Neural progenitor cell (in vitro differentiated cells): ENCODE results near the gene GOLM1. TPM values are rescaled to one million over a fixed set of nuclear protein-coding genes. Genes with fewer than 3 reads are reported as not detected.

Experiments used
- DNase-seq: peaks from one replicate; pipeline ENCODE4 v3.0.0-alpha.2; 2016; ENCODE audit warnings: low spot score
- H2AFZ ChIP-seq: fragments of 200-600 bp; sonication (generic); replicated peaks from 2 replicates; pipeline ENCODE4 v1.6.1; 2016; ENCODE audit warnings: antibody characterized with exemption
- H3F3A ChIP-seq: fragments of 200-600 bp; sonication (generic); 2 replicates; pipeline ENCODE4 v1.6.1; 2016; ENCODE audit warnings: antibody characterized with exemption, low read depth
- H3K27ac ChIP-seq: fragments of 200-600 bp; sonication (generic); 2 replicates; pipeline ENCODE4 v1.5.1; 2016; ENCODE audit warnings: mild to moderate bottlenecking
- H3K27me3 ChIP-seq: fragments of 200-600 bp; sonication (generic); 2 replicates; pipeline ENCODE4 v1.6.1; 2016; ENCODE audit warnings: mild to moderate bottlenecking, moderate library complexity
- H3K36me3 ChIP-seq: fragments of 200-600 bp; sonication (generic); 2 replicates; pipeline ENCODE4 v1.5.1; 2016
- H3K4me1 ChIP-seq: fragments of 200-600 bp; sonication (generic); 2 replicates; pipeline ENCODE4 v1.6.1; 2016; ENCODE audit warnings: mixed run types
- H3K4me2 ChIP-seq: fragments of 200-600 bp; sonication (generic); 2 replicates; pipeline ENCODE4 v1.6.1; 2016
- H3K4me3 ChIP-seq: fragments of 200-600 bp; sonication (generic); 2 replicates; pipeline ENCODE4 v1.5.1; 2016
- H3K79me2 ChIP-seq: fragments of 200-600 bp; sonication (generic); 2 replicates; pipeline ENCODE4 v1.6.1; 2016; ENCODE audit warnings: low read depth
- H3K9ac ChIP-seq: fragments of 200-600 bp; sonication (generic); 2 replicates; pipeline ENCODE4 v1.6.1; 2016
- H3K9me3 ChIP-seq: fragments of 200-600 bp; sonication (generic); 2 replicates; pipeline ENCODE4 v1.5.1; 2016; ENCODE audit warnings: low read depth
- H4K20me1 ChIP-seq: fragments of 200-600 bp; sonication (generic); 2 replicates; pipeline ENCODE4 v1.6.1; 2016; ENCODE audit warnings: low read depth
- H3K27ac Mint-ChIP-seq: 3 replicates; pipeline ENCODE4 v1.8.0; 2021; ENCODE audit warnings: mixed read lengths
- H3K27me3 Mint-ChIP-seq: 2 replicates; pipeline ENCODE4 v1.8.0; 2022; ENCODE audit warnings: low read depth, mild to moderate bottlenecking, inconsistent platforms, moderate library complexity, mixed read lengths; ENCODE audit not compliant: insufficient read depth
- H3K36me3 Mint-ChIP-seq: 3 replicates; pipeline ENCODE4 v1.8.0; 2021; ENCODE audit warnings: mixed read lengths
- H3K4me1 Mint-ChIP-seq: 3 replicates; pipeline ENCODE4 v1.8.0; 2021; ENCODE audit warnings: mixed read lengths
- H3K4me3 Mint-ChIP-seq: 3 replicates; pipeline ENCODE4 v1.8.0; 2021; ENCODE audit warnings: mild to moderate bottlenecking, moderate library complexity, mixed read lengths
- H3K9me3 Mint-ChIP-seq: 3 replicates; pipeline ENCODE4 v1.8.0; 2020; ENCODE audit warnings: mixed read lengths
- EZH2 ChIP-seq: fragments of 200-600 bp; sonication (generic); IDR thresholded peaks from 2 replicates; pipeline ENCODE4 v1.6.1; 2017; ENCODE audit warnings: antibody characterized with exemption, mild to moderate bottlenecking, moderate library complexity
- EZH2phosphoT487 ChIP-seq: fragments of 200-600 bp; sonication (generic); IDR thresholded peaks from 2 replicates; pipeline ENCODE4 v1.6.1; 2017; ENCODE audit warnings: antibody characterized with exemption
- total RNA-seq: library from RNA; depleted of rRNA; stranded (reverse); fragments of >200 nt; gene quantifications from 2 replicates; pipeline ENCODE4 v1.2.3, GENCODE V29; 2015; ENCODE audit warnings: low replicate concordance
- TF ChIP-seq, protein P1 (sequence below): fragments of 200-600 bp; sonication (generic); IDR thresholded peaks from 2 replicates; pipeline ENCODE4 v1.5.1; 2017; ENCODE audit warnings: antibody characterized with exemption, mild to moderate bottlenecking

The GOLM1 gene
- total RNA-seq, 1 donor from 2014 or later, result 83.5 TPM

DNA sequence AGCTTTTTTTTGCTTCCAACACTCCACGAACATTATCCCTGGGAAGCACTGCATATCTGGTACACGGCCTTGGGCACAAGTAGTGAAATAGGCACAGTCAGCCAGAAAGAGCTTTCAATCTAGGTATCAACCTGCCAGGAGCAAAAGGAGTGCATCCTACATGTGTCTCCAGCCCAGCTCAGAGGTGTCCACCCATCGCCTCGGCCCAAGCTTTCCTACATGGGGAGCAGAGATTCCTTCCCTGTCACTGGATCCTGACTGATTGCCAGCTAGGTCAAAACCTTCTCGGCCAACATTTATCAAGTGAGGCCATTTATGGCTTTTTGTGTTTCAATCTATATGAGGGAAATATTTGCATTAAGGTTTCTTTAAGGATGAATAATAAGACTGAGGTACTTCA, 55.8 kb downstream of the GOLM1 start:
- H3K79me2 ChIP-seq, result no peaks in the 10 kb centered on the region
- Mint-ChIP-seq H3K9me3 (peaks cover 2% of the 10 kb centered on the region), H3K36me3 (peaks cover 34% of the 10 kb centered on the region), H3K4me1 (peaks cover 3% of the 10 kb centered on the region), H3K27ac (no peak overlapping the region), H3K4me3 (no peak overlapping the region), H3K27me3 (peaks cover 5% of the 10 kb centered on the region)
- H3K4me2 ChIP-seq, result no peak overlapping the region
- no peaks in the 10 kb centered on the region for H3K9me3 ChIP-seq
- H3K4me3 ChIP-seq, result no peak overlapping the region
- H3K36me3 ChIP-seq, result peaks cover 6% of the 10 kb centered on the region
- no peak for TF ChIP-seq EZH2
- TF ChIP-seq, protein P1, sequence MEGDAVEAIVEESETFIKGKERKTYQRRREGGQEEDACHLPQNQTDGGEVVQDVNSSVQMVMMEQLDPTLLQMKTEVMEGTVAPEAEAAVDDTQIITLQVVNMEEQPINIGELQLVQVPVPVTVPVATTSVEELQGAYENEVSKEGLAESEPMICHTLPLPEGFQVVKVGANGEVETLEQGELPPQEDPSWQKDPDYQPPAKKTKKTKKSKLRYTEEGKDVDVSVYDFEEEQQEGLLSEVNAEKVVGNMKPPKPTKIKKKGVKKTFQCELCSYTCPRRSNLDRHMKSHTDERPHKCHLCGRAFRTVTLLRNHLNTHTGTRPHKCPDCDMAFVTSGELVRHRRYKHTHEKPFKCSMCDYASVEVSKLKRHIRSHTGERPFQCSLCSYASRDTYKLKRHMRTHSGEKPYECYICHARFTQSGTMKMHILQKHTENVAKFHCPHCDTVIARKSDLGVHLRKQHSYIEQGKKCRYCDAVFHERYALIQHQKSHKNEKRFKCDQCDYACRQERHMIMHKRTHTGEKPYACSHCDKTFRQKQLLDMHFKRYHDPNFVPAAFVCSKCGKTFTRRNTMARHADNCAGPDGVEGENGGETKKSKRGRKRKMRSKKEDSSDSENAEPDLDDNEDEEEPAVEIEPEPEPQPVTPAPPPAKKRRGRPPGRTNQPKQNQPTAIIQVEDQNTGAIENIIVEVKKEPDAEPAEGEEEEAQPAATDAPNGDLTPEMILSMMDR, result no peak
- TF ChIP-seq EZH2phosphoT487, result no peak
- no peaks in the 10 kb centered on the region for H4K20me1 ChIP-seq
- H2AFZ ChIP-seq, result no peak overlapping the region
- DNase-seq, result no peak
- peaks cover 6% of the 10 kb centered on the region for H3F3A ChIP-seq
- H3K27me3 ChIP-seq, result no peaks in the 10 kb centered on the region
- H3K9ac ChIP-seq, result no peak overlapping the region
- no peak overlapping the region for H3K27ac ChIP-seq
- H3K4me1 ChIP-seq, result no peaks in the 10 kb centered on the region

DNA sequence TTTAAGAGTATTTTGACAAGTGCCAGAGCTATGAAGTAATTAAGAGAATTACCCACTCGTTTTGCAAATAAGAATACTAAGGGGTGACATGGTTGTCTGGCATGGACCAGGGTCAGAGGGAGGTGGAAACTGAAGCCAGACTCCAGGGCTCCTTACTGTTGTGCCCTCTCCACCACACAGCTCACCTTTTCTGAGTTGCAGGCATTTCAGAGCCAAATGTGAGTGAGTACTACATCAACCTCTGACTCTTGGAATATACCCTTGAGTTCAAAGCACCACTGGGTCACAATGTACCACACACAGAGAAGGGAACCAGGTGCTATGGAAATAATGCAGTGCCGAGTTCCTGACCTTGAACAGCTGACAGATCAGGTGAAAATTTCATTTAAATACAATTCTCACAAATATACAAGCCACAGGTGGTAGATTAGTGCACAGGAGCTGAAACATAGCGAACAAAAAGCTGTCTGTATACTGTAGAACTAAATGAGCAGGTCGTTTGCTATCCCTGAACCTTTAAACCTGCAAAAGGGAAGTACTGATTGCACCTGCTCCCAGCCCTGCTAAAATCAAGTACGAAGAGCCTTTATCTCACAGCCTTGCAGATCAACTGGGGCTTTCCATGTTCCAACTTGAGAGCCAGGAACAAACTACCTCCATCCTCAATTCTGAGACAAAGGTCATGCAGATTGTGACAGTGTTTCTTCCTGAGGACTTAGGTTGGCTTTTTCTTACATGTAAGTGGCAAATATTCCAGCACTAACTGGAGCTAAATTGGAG, 57.0 kb downstream of the GOLM1 start:
- no peak overlapping the region for H3K4me3 Mint-ChIP-seq
- Histone ChIP-seq H3K79me2 (no peaks in the 10 kb centered on the region), H3K36me3 (peaks cover 9% of the 10 kb centered on the region), H2AFZ (no peak overlapping the region), H3K4me1 (no peaks in the 10 kb centered on the region), H3K27ac (no peak overlapping the region), H3K9me3 (no peaks in the 10 kb centered on the region), H3F3A (peaks cover 4% of the 10 kb centered on the region), H3K4me2 (no peak overlapping the region), H4K20me1 (no peaks in the 10 kb centered on the region), H3K9ac (no peak overlapping the region), H3K4me3 (no peak overlapping the region), H3K27me3 (no peaks in the 10 kb centered on the region)
- H3K27ac Mint-ChIP-seq, result no peak overlapping the region
- peaks cover 6% of the 10 kb centered on the region for H3K4me1 Mint-ChIP-seq
- DNase-seq, result no peak
- peaks cover 5% of the 10 kb centered on the region for H3K27me3 Mint-ChIP-seq
- peaks cover 40% of the 10 kb centered on the region for H3K36me3 Mint-ChIP-seq
- peaks cover 2% of the 10 kb centered on the region for H3K9me3 Mint-ChIP-seq
- no peak for TF ChIP-seq EZH2
- TF ChIP-seq EZH2phosphoT487, result no peak
- TF ChIP-seq, protein P1, result no peak

DNA sequence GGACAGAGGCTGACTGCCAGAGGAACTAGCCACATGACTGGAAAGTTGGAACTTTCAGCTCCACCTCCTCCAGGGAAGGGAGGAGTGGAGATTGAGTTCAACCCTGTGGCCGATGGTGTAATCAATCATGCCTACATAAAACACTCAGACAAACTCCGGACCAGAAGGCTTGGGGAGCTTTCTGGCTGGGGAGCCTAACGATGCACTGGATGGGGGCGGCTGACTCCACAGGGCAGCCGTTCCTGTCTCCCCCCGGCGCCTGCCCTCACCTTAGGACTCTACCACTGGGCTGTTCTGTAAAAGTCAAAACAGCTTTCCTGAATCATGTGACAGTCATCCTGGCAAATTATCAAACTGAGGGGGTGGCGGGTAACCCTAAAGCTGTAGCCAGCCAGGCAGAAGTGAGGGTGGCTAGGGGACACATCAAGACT, 58.0 kb downstream of the GOLM1 start:
- Histone ChIP-seq H3K36me3 (peaks cover 9% of the 10 kb centered on the region), H3K79me2 (no peaks in the 10 kb centered on the region), H3K4me2 (no peak overlapping the region), H3K9me3 (no peaks in the 10 kb centered on the region), H3K9ac (no peak overlapping the region), H4K20me1 (no peaks in the 10 kb centered on the region), H2AFZ (no peak overlapping the region), H3K4me1 (no peaks in the 10 kb centered on the region), H3K4me3 (no peak overlapping the region), H3K27me3 (no peaks in the 10 kb centered on the region), H3K27ac (no peak overlapping the region), H3F3A (no peaks in the 10 kb centered on the region)
- Mint-ChIP-seq H3K4me3 (no peak overlapping the region), H3K9me3 (peaks cover 2% of the 10 kb centered on the region), H3K4me1 (peaks cover 3% of the 10 kb centered on the region), H3K27ac (no peak overlapping the region), H3K27me3 (peaks cover 5% of the 10 kb centered on the region), H3K36me3 (peaks cover 42% of the 10 kb centered on the region)
- DNase-seq, result no peak
- no peak for TF ChIP-seq EZH2
- TF ChIP-seq EZH2phosphoT487, result no peak
- TF ChIP-seq, protein P1, result no peak
